GM18502 (cell line): Measurements from ENCODE around the gene RAD51B.
"Not testable (repeated sequence)": the region's sequence is repeated elsewhere in the genome, so short reads cannot be mapped to it uniquely, and the experiment has no call there.

ENCODE experiments used
- ATAC-seq: cut with Tn5 transposase; IDR thresholded peaks from one replicate; pipeline ENCODE4 v1.9.1; 2021; ENCODE audit warnings: mild to moderate bottlenecking; ENCODE audit not compliant: unreplicated experiment, poor library complexity

Gene RAD51B

GRCh38 chr14:68186500-68187276 is 367.1 kb downstream of the RAD51B start:
- ATAC-seq, result not testable (repeated sequence)

- ATAC-seq, result no peak
Observed at GRCh38 chr14:68188174-68188573, 368.6 kb downstream of the RAD51B start.

GRCh38 chr14:68190032-68190431 is 370.5 kb downstream of the RAD51B start:
- ATAC-seq, result no peak

- no peak for ATAC-seq
Observed at GRCh38 chr14:68191567-68192321, 372.2 kb downstream of the RAD51B start.

GRCh38 chr14:68192935-68193334 is 373.4 kb downstream of the RAD51B start:
- no peak for ATAC-seq

- ATAC-seq, result no peak
Observed at GRCh38 chr14:68193970-68194681, 374.5 kb downstream of the RAD51B start.

GRCh38 chr14:68195126-68195525 is 375.5 kb downstream of the RAD51B start:
- no peak for ATAC-seq

GRCh38 chr14:68198713-68199495 is 379.3 kb downstream of the RAD51B start:
- no peak for ATAC-seq

- ATAC-seq, result no peak
Observed at GRCh38 chr14:68199554-68200151, 380.1 kb downstream of the RAD51B start.

- ATAC-seq, result no peak
Observed at GRCh38 chr14:68203871-68204270, 384.3 kb downstream of the RAD51B start.

- ATAC-seq, result no peak
Observed at GRCh38 chr14:68208218-68208617, 388.6 kb downstream of the RAD51B start.

GRCh38 chr14:68208626-68209317 is 389.2 kb downstream of the RAD51B start:
- no peak for ATAC-seq

GRCh38 chr14:68210729-68211299 is 391.2 kb downstream of the RAD51B start:
- ATAC-seq, result peak; percentile 91

- ATAC-seq, result no peak
Observed at GRCh38 chr14:68211421-68211820, 391.8 kb downstream of the RAD51B start.

GRCh38 chr14:68211886-68212285 is 392.3 kb downstream of the RAD51B start:
- no peak for ATAC-seq

- ATAC-seq, result no peak
Observed at GRCh38 chr14:68212361-68212760, 392.8 kb downstream of the RAD51B start.

- ATAC-seq, result no peak
Observed at GRCh38 chr14:68214431-68214830, 394.9 kb downstream of the RAD51B start.

GRCh38 chr14:68215629-68216028 is 396.1 kb downstream of the RAD51B start:
- ATAC-seq, result no peak

GRCh38 chr14:68216079-68216478 is 396.5 kb downstream of the RAD51B start:
- ATAC-seq, result no peak
